ENCODE data around the gene MCIDAS.

DNA sequence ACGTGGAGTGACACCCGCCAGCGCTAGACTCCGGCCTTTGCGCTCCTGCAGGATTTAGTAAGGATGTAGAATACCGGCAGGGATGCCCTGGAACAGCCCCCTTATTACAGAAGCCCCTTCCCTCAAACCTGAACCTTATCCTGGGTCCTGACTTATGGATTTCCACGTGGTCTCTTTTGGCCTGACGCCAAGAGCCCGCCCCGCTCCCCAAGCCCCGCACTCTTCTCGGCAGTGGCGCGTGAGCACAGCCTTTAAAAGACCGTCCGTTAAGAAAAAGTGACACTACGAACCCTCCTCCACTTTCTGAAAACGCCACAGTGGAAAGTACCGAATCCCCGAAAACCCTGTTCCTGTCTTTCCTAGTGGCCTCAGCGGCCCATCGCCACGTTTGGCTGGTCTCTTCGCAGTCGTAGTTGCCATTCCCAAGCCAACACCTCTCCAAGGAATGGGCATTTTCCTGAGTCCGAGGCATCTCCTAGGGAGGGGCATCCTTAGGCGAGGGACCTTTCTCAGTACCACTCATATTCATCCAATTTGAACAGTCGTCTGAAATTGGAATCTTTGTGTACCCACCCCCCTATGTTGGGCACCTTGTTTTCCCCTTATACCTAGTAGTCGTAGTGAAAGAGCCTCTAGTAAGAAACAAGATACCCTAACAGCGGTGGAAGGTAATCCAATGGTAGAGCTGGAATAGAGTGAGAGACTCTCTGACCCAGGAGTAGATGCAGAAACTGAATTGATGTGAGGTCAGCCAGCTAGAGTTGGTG is 732 bp upstream of the MCIDAS start:
- TF ChIP-seq, protein P1, sequence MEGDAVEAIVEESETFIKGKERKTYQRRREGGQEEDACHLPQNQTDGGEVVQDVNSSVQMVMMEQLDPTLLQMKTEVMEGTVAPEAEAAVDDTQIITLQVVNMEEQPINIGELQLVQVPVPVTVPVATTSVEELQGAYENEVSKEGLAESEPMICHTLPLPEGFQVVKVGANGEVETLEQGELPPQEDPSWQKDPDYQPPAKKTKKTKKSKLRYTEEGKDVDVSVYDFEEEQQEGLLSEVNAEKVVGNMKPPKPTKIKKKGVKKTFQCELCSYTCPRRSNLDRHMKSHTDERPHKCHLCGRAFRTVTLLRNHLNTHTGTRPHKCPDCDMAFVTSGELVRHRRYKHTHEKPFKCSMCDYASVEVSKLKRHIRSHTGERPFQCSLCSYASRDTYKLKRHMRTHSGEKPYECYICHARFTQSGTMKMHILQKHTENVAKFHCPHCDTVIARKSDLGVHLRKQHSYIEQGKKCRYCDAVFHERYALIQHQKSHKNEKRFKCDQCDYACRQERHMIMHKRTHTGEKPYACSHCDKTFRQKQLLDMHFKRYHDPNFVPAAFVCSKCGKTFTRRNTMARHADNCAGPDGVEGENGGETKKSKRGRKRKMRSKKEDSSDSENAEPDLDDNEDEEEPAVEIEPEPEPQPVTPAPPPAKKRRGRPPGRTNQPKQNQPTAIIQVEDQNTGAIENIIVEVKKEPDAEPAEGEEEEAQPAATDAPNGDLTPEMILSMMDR (IDR thresholded peaks at IDR 0.05) = no peak
- TF ChIP-seq POLR2A (IDR thresholded peaks at IDR 0.05) = no peak
- no peak for TF ChIP-seq POLR2AphosphoS5 (IDR thresholded peaks at IDR 0.05)
